HepG2 (cell line): Measurements from ENCODE around the gene CRLF1. TPM values are rescaled to one million over a fixed set of nuclear protein-coding genes. Genes with fewer than 3 reads are reported as not detected.

Source experiments
- BHLHE40 ChIP-seq: IDR thresholded peaks from 2 replicates; pipeline ENCODE4 v1.6.1; 2011; ENCODE audit warnings: low read length, improper control_type of control experiment
- CHD2 ChIP-seq: IDR thresholded peaks from 2 replicates; pipeline ENCODE4 v1.6.1; 2011; ENCODE audit warnings: low read depth, low read length, improper control_type of control experiment
- DZIP1 ChIP-seq: sonication (generic); formaldehyde crosslinking; IDR thresholded peaks from 2 replicates; pipeline ENCODE4 v1.5.0; 2020; ENCODE audit warnings: mild to moderate bottlenecking, missing genetic modification reagents
- HMGA1 ChIP-seq: sonication (generic); formaldehyde crosslinking; conservative IDR thresholded peaks from 2 replicates; pipeline ENCODE4 v1.4.0; 2020; ENCODE audit warnings: missing genetic modification reagents
- HOXA3 ChIP-seq: sonication (generic); formaldehyde crosslinking; IDR thresholded peaks from 2 replicates; pipeline ENCODE4 v1.5.0; 2020; ENCODE audit warnings: missing genetic modification reagents
- NCOR1 ChIP-seq: fragments of 200-600 bp; sonication (generic); IDR thresholded peaks from 2 replicates; pipeline ENCODE4 v1.7.0; 2017; ENCODE audit warnings: antibody characterized with exemption, low read length, borderline replicate concordance
- NFE2 ChIP-seq: sonication (generic); formaldehyde crosslinking; IDR thresholded peaks from 2 replicates; pipeline ENCODE4 v1.4.0; 2020; ENCODE audit warnings: missing genetic modification reagents
- POGZ ChIP-seq: sonication (generic); formaldehyde crosslinking; IDR thresholded peaks from 2 replicates; pipeline ENCODE4 v1.4.0; 2020; ENCODE audit warnings: mild to moderate bottlenecking, missing genetic modification reagents
- RBM22 ChIP-seq: fragments of 200-400 bp; formaldehyde crosslinking; optimal IDR thresholded peaks from 2 replicates; pipeline ENCODE3; 2017; ENCODE audit warnings: mild to moderate bottlenecking, low read length, moderate library complexity
- SRF ChIP-seq: IDR thresholded peaks from 2 replicates; pipeline ENCODE4 v1.6.1; 2011; ENCODE audit warnings: mild to moderate bottlenecking, low read depth, low read length, moderate library complexity
- ZBTB4 ChIP-seq: sonication (generic); formaldehyde crosslinking; IDR thresholded peaks from 2 replicates; pipeline ENCODE4 v1.4.0; 2020; ENCODE audit warnings: missing genetic modification reagents, mild to moderate bottlenecking, borderline replicate concordance
- ZFP82 ChIP-seq: sonication (generic); formaldehyde crosslinking; IDR thresholded peaks from 2 replicates; pipeline ENCODE4 v1.5.1; 2020; ENCODE audit warnings: mild to moderate bottlenecking, missing genetic modification reagents, borderline replicate concordance
- ZFX ChIP-seq: sonication (generic); formaldehyde crosslinking; IDR thresholded peaks from 2 replicates; pipeline ENCODE4 v1.4.0; 2020; ENCODE audit warnings: mild to moderate bottlenecking, low read depth, missing genetic modification reagents, moderate library complexity
- ZNF225 ChIP-seq: sonication (generic); formaldehyde crosslinking; IDR thresholded peaks from 2 replicates; pipeline ENCODE4 v1.4.0; 2020; ENCODE audit warnings: mild to moderate bottlenecking, missing genetic modification reagents
- ZNF234 ChIP-seq: sonication (generic); formaldehyde crosslinking; conservative IDR thresholded peaks from 2 replicates; pipeline ENCODE4 v1.5.1; 2020; ENCODE audit warnings: mild to moderate bottlenecking, missing genetic modification reagents
- ZNF335 ChIP-seq: sonication (generic); formaldehyde crosslinking; IDR thresholded peaks from 2 replicates; pipeline ENCODE4 v1.4.0; 2020; ENCODE audit warnings: missing genetic modification reagents
- ZNF44 ChIP-seq: sonication (generic); formaldehyde crosslinking; IDR thresholded peaks from 2 replicates; pipeline ENCODE4 v1.5.1; 2020; ENCODE audit warnings: mild to moderate bottlenecking, missing genetic modification reagents
- ZNF569 ChIP-seq: sonication (generic); formaldehyde crosslinking; IDR thresholded peaks from 2 replicates; pipeline ENCODE4 v1.5.0; 2020; ENCODE audit warnings: mild to moderate bottlenecking, missing genetic modification reagents, moderate library complexity, borderline replicate concordance
- ZNF672 ChIP-seq: sonication (generic); formaldehyde crosslinking; IDR thresholded peaks from 2 replicates; pipeline ENCODE4 v1.8.1; 2022; ENCODE audit warnings: missing genetic modification reagents
- ZNF75D ChIP-seq: sonication (generic); formaldehyde crosslinking; IDR thresholded peaks from 2 replicates; pipeline ENCODE4 v1.8.1; 2023; ENCODE audit warnings: missing genetic modification reagents, mild to moderate bottlenecking, borderline replicate concordance
- ZSCAN12 ChIP-seq: sonication (generic); formaldehyde crosslinking; IDR thresholded peaks from 2 replicates; pipeline ENCODE4 v1.9.0; 2021; ENCODE audit warnings: mild to moderate bottlenecking, missing genetic modification reagents
- polyA plus RNA-seq, 8 experiments: library from polyadenylated mRNA; depleted of rRNA in 3 of 8; stranded (reverse) in 7 of 8; unstranded in 1 of 8; fragments of >200 nt; fragmentation: Illumina TruSeq in 4 of 8; extraction: Trizol in 4 of 8; gene quantifications; 2 replicates each; pipeline versions ENCODE4 v1.2.1 to v1.2.3, GENCODE V29; 2011 to 2016; ENCODE audit warnings: low read depth in 4 of 8, missing spikeins in 1 of 8, mixed read lengths in 1 of 8; ENCODE audit not compliant: insufficient read depth in 1 of 8
- total RNA-seq, 5 experiments: library from RNA; depleted of rRNA; stranded (reverse); fragments of >200 nt; fragmentation: Illumina TruSeq; extraction: Trizol; gene quantifications; 2 replicates each; pipeline ENCODE4 v1.2.3, GENCODE V29; 2016; ENCODE audit warnings: low read depth in 1 of 5
- TF ChIP-seq, protein P1 (sequence below): IDR thresholded peaks from 2 replicates; pipeline ENCODE4 v1.6.1; 2016
- TF ChIP-seq, protein P2 (sequence below): IDR thresholded peaks from 2 replicates; pipeline ENCODE4 v1.6.1; 2016; ENCODE audit warnings: control low read depth

Gene CRLF1
- total and polyA plus RNA-seq, 2 of the 13 experiments (the other 11 are each of a cell fraction or from before 2014, with no cell fraction given) = 217 to 296 TPM

- TF ChIP-seq DZIP1 (CRISPR knock-in tag) (no peak), NFE2 (CRISPR knock-in tag) (peak; percentile 52; the same call in 1 of the 2 replicates), ZNF44 (peak; percentile 4; the same call in 1 of the 2 replicates), NCOR1 (no peak; the same call in 1 of the 2 replicates), ZSCAN12 (CRISPR knock-in tag) (no peak), HMGA1 (CRISPR knock-in tag) (no peak), ZNF335 (peak; percentile 25; the same call in 1 of the 2 replicates), ZFX (CRISPR knock-in tag) (peak; percentile 81), POGZ (CRISPR knock-in tag) (peak; percentile 94), ZNF569 (no peak; the same call in 1 of the 2 replicates), HOXA3 (peak; percentile 88), ZBTB4 (CRISPR knock-in tag) (no peak), ZNF225 (CRISPR knock-in tag) (no peak), ZNF234 (peak; percentile 31; the same call in 1 of the 2 replicates), SRF (no peak), BHLHE40 (no peak), ZNF75D (no peak), CHD2 (no peak), ZNF672 (CRISPR knock-in tag) (no peak), ZFP82 (CRISPR knock-in tag) (0 out of 2 replicates have a peak, but pooled peaks have one; percentile 64), RBM22 (peak; percentile 74)
- TF ChIP-seq, protein P1, sequence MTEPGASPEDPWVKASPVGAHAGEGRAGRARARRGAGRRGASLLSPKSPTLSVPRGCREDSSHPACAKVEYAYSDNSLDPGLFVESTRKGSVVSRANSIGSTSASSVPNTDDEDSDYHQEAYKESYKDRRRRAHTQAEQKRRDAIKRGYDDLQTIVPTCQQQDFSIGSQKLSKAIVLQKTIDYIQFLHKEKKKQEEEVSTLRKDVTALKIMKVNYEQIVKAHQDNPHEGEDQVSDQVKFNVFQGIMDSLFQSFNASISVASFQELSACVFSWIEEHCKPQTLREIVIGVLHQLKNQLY (CRISPR knock-in tag) = peak; percentile 49; the same call in 1 of the 2 replicates
- TF ChIP-seq, protein P2, sequence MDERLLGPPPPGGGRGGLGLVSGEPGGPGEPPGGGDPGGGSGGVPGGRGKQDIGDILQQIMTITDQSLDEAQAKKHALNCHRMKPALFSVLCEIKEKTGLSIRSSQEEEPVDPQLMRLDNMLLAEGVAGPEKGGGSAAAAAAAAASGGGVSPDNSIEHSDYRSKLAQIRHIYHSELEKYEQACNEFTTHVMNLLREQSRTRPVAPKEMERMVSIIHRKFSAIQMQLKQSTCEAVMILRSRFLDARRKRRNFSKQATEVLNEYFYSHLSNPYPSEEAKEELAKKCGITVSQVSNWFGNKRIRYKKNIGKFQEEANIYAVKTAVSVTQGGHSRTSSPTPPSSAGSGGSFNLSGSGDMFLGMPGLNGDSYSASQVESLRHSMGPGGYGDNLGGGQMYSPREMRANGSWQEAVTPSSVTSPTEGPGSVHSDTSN = no peak
These were observed 17.8 kb downstream of the CRLF1 start, which contains the start of gene REX1BD (continued) for GRCh38 chr19:18588611-18589379.
